ENCODE data around the gene NAA80. TPM values are rescaled to one million over a fixed set of nuclear protein-coding genes. Genes with fewer than 3 reads are reported as not detected.

NAA80 gene
- total and polyA plus RNA-seq, 2 of the 8 experiments (the other 6 are each of a cell fraction or from before 2014, with no cell fraction given), result 11.3 to 16.7 TPM

GRCh38 chr3:50336452-50337174 lies 37.4 kb upstream of the NAA80 start (continued):
- TF ChIP-seq CEBPB (IDR thresholded peaks at IDR 0.05; ENCODE audit: low read depth, low read length) (no peak), SIN3A (conservative IDR thresholded peaks at IDR 0.05 in 1 of 2, IDR thresholded peaks at IDR 0.05 in 1 of 2; ENCODE audit: low read depth in 1 of 2, low read length in 2 of 2) (peak in 1 of 2 experiments; percentile 67; a peak in 1 of 4 replicates), GTF2F1 (IDR thresholded peaks at IDR 0.05; ENCODE audit: borderline replicate concordance, low read depth, low read length) (no peak), HDAC6 (IDR thresholded peaks at IDR 0.05; ENCODE audit: low read depth, low read length) (no peak), EZH2 (IDR thresholded peaks at IDR 0.05; ENCODE audit: low read depth, low read length, severe bottlenecking) (no peak), SP1 (IDR thresholded peaks at IDR 0.05; ENCODE audit: low read depth, low read length) (no peak), CHD2 (IDR thresholded peaks at IDR 0.05; ENCODE audit: low read length) (no peak), E2F6 (IDR thresholded peaks at IDR 0.05) (no peak), FOSL1 (IDR thresholded peaks at IDR 0.05; ENCODE audit: insufficient read depth, low read depth, low read length) (no peak), BACH1 (IDR thresholded peaks at IDR 0.05; ENCODE audit: low read length) (no peak; the same call in 1 of the 2 replicates), SP4 (IDR thresholded peaks at IDR 0.05; ENCODE audit: low read length) (no peak), ATF2 (IDR thresholded peaks at IDR 0.05; ENCODE audit: low read length) (no peak), RNF2 (IDR thresholded peaks at IDR 0.05; ENCODE audit: borderline replicate concordance, low read depth, low read length, missing control alignments, poor library complexity, severe bottlenecking) (no peak), ZNF274 (IDR thresholded peaks at IDR 0.05; ENCODE audit: borderline replicate concordance, extremely low read depth, low read length) (no peak), KDM4A (IDR thresholded peaks at IDR 0.05; ENCODE audit: low read depth, low read length, severe bottlenecking) (peak; percentile 26)
- TF ChIP-seq, protein P1, sequence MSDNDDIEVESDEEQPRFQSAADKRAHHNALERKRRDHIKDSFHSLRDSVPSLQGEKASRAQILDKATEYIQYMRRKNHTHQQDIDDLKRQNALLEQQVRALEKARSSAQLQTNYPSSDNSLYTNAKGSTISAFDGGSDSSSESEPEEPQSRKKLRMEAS (IDR thresholded peaks at IDR 0.05), result no peak
- TF ChIP-seq, protein P2, sequence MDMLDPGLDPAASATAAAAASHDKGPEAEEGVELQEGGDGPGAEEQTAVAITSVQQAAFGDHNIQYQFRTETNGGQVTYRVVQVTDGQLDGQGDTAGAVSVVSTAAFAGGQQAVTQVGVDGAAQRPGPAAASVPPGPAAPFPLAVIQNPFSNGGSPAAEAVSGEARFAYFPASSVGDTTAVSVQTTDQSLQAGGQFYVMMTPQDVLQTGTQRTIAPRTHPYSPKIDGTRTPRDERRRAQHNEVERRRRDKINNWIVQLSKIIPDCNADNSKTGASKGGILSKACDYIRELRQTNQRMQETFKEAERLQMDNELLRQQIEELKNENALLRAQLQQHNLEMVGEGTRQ (IDR thresholded peaks at IDR 0.05; ENCODE audit: low read length), result no peak

Measured in H1 (cell line).